Fibroblast of peridontal ligament (primary cell): Measurements from ENCODE around the gene KLHL29.

Experiments
- DNase-seq: peaks from one replicate; pipeline ENCODE4 v3.0.0-alpha.2; 2010; ENCODE audit errors: extremely low read depth

KLHL29 gene

GRCh38 chr2:23682481-23682880 lies 297.5 kb downstream of the KLHL29 start:
- no peak for DNase-seq

GRCh38 chr2:23683001-23683400 lies 298.0 kb downstream of the KLHL29 start:
- no peak for DNase-seq

DNA sequence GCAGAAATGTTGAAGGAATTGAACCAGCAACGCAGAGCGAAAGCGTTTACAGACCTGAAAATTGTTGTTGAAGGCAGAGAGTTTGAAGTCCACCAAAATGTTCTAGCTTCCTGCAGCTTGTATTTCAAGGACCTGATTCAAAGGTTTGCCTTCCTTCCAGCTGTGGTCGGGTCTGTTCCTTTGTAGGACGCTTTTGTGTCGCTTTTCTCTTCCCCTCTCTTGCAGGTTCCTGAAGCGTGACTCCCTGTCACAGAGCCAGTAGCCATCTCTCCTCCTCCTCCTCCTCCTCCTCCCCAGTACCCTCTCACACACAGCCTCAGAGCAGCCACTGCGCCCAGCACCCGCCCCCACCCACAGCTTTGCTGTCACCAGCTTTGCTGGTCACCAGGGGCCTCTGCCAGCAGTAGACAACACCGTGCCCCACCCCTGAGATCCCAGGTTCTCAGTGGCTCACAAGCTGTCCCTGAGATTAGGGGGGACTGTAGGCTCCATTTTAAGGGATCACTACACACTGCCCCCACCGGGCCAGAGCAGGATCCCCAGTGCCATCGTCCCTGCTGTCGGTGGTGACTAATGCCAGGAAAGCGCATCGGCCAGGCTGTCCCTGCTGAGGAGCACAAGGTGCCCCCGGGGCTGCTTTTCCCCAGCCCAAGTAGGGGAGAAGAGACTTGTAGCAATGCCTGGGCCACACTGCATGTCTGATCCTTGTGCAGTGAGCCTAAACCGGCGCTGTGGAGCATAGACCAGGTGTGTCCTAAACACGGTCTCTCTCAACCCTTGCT lies 299.6 kb downstream of the KLHL29 start:
- DNase-seq: no peak

DNA sequence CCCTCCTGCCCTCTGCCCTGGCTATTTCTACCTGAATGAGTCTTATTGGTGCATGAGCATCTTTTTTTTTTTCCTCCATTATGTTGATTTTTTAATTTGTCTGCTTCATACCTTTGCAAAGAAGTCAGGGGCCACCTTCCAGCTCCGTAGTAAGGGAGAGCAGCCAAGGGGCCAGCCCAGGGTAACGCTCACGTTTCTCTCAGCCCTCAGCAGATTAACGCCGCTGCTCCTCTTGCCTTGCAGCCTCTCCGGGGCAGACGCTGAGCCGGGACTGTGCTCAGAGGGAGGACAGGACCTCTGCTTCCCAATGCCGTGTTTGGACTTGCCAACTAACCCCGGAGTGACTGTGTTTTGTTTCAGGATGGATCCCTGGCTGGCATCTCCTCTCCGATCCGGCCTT lies 300.2 kb downstream of the KLHL29 start:
- DNase-seq: no peak

DNA sequence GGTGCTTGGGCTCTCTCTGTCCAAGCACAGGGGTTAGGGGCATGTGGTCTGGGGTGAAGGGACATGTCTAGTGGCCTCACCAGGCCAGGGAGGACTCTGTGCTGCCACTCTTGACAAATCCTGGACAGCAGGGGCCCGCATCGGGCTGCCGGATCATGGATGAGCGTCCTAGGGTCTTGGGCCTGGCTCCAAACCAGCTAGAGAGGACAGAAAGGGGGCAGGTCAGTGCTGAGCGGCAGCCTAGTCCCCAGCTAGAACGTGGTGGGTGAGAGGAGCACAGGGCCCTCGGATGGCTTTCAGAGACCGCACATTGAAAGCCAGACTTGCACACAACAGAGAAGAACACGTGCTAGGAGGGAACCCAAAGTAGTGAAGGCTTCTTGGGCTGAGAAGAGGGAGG lies 300.7 kb downstream of the KLHL29 start:
- no peak for DNase-seq

DNA sequence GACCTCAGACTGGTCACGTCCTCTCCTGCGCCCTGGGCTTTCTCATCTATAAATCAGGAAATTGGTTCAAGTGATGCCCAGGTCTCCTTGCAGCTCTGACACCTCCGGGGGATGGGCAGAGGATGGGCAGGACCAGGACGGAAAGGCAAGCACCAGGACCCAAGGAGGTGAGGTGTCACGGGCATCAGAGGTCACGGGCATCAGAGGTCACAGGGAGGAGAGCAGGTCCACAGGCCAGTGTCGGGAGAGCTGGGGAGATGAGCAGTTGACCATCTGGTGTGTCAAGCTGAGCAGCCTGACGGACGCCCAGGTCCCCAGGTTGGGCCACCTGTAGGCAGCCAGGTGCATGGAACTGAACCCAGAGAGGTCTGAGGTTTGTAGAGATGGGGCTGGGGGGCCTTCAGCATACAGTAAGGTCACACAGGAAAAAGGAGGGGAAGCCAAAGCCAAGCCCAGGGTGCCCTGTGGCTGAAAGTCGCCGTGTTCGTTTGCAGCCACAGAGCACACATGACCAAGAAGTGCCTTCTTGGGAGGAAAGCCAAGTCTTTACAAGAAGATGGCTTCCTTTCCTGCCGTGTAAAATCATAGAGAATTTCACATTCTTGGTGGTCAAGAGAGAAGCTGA lies 301.5 kb downstream of the KLHL29 start:
- DNase-seq: no peak

GRCh38 chr2:23687214-23687613 lies 302.2 kb downstream of the KLHL29 start:
- DNase-seq: no peak

- DNase-seq: no peak
Measured at GRCh38 chr2:23687713-23688112, 302.7 kb downstream of the KLHL29 start.

DNA sequence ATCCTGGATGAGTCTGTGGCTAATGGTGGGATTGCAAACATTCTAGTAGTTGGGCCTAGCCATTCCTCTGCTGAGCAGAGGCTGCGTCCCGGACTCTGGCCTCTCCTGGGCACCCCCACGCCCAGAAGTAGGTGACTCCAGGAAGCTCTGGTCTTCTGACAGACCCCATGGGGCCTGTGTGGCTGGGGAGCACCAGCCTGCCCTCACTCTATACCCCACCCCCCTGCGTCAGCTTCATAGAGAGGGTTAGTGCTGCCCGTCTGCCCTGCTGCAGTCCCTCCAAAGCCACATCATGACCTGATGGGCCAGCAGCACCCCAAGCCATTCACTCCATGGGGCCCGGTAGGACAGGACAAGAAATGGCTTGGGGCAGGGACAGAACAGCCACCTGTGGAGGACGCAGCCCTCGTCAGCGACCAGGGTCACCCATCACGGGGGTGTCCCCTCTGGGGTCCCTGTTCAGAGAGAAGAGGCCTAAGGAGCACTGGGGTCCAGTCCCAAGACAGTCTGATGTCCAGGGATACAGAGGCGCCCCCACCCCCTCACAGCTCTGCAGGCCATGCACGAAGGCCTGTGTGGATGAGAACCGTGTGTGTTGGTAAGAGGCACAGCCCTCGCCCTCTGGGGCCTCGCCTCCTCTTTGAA lies 303.6 kb downstream of the KLHL29 start:
- no peak for DNase-seq

- DNase-seq: no peak
Measured at GRCh38 chr2:23689131-23689700, 304.2 kb downstream of the KLHL29 start.

DNA sequence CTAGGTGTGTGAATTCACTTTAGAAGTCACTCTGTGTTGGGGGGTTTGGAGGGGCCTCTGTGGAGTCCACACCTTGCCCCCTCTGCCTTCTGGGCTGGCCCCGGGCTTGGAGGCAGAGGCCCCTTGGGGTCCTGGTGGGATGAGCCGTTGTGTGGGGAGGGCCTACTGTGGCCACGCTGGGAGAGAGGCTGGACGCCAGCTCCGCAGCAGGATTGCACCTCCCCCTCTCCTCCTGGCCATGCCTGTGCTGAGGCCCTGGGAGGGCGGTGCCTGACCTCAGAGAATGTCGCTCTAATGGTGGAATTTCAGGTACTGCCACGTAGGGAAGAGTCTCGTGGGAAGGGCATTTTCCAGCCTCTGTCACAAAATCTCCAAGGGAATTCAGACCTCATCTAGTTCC lies 304.9 kb downstream of the KLHL29 start:
- no peak for DNase-seq

- no peak for DNase-seq
Measured at GRCh38 chr2:23690421-23691105, 305.6 kb downstream of the KLHL29 start.

- no peak for DNase-seq
Measured at GRCh38 chr2:23691106-23691470, 306.1 kb downstream of the KLHL29 start.

DNA sequence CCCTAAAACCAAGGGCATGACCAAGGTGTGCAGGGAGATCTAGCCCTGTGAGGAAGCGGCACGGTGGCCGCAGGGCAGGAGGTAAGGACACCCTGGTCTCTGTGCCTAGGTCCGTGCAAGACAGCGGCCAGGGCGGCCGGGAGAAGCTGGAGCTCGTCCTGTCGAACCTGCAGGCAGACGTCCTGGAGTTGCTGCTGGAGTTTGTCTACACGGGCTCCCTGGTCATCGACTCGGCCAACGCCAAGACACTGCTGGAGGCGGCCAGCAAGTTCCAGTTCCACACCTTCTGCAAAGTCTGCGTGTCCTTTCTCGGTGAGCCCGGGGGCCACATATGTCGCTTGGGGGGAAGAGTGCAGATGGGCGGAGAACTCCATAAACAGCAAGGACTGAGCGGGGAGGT lies 306.6 kb downstream of the KLHL29 start:
- DNase-seq: no peak

DNA sequence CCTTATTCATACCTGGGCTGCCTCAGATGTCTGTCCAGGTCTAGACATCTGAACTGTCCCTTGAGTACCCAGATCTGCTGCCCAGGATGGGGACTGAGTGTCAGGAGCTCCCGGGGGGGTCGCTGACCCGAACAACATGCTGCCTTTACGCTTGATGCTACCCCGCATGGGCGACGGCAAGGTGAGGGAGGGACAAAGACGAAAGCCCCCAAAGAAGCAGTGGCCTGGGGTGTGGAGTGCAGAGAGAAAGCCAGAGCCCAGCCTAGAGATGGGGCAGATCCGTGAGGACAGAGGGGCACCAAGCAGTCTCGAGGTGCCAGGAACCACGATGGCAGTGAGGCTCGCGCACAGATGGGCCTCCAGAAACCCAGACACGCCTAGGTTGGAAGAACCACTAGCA lies 307.3 kb downstream of the KLHL29 start:
- DNase-seq: no peak

DNA sequence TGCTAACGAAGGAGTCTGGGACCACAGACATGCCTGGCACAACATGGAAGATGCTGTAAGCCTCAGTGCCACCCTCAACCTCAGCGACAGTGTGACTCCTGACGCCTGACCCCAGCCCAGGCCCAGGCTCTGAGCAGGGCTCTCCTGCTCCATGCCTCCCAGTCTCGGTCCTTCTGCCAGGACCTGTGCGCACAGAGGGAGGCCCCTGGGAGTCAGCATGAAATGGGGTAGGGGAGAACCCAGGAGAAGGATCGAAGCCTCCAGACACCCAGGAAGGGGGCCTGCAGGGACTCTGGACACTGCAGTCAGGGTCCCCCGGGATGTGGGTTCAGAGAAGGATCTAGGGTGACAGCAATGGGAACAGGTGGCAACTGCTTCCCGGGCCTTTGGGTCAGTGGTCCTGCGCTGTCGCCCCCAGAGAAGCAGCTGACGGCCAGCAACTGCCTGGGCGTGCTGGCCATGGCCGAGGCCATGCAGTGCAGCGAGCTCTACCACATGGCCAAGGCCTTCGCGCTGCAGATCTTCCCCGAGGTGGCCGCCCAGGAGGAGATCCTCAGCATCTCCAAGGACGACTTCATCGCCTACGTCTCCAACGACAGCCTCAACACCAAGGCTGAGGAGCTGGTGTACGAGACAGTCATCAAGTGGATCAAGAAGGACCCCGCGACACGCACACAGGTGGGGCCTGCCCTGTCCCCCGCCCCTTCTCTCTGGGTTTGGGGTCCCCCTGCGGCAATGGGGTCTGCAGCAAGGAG lies 308.0 kb downstream of the KLHL29 start:
- no peak for DNase-seq

DNA sequence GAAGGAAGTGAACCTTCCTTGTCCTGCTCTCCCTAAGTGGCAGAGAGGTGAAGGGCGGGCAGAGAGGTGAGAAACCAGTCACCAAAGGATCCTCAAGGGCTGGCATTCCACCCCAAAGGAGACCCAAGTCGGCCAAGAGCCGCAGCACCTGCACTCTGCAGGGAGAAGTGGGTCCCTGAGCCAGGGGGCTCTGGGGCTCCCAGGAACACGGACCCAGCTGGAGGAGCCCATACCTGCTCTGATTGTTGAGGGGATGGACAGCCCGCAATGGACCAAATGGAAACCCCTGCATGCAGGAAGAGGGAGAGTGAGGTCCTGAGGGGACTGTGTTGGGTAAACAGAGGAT lies 308.6 kb downstream of the KLHL29 start:
- no peak for DNase-seq

GRCh38 chr2:23694058-23695045 lies 309.4 kb downstream of the KLHL29 start:
- no peak for DNase-seq

GRCh38 chr2:23695214-23695889 lies 310.4 kb downstream of the KLHL29 start:
- no peak for DNase-seq
